ENCODE measurements around the gene PKLR.
"Not testable (repeated sequence)": the region's sequence is repeated elsewhere in the genome, so short reads cannot be mapped to it uniquely, and the experiment has no call there.

PKLR gene

DNA sequence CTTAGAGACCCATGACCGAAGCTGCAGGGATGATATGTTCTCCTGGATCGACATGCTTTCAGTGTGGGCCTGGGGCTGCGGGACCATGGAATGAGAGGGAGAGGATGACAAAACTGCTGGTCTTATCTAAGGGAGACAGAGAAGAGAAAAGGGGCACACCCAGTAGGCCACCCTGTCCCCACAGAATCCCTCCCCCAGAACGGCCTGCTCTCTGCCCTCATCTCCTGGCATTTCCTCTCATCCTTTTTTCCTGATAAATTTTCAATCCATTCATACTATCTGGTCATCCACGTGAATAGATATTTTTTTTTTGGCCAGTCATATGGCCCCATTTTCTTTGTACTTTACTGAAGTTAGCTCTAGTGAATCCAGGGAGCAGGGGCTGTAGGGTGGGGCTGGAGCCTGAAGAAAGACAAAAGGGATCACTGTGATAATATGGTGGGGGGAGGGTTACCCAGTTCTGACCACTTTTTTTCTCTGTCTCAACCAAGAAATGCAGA lies at the start of gene PKLR:
Gene PKLR, minus strand, starts transcription at position 97 of the 500 bp plus-strand sequence. Its CDS starts 43 bp downstream, at position 54.
- no peak for DNase-seq (ENCODE audit: low read depth in 2 of 2)

DNA sequence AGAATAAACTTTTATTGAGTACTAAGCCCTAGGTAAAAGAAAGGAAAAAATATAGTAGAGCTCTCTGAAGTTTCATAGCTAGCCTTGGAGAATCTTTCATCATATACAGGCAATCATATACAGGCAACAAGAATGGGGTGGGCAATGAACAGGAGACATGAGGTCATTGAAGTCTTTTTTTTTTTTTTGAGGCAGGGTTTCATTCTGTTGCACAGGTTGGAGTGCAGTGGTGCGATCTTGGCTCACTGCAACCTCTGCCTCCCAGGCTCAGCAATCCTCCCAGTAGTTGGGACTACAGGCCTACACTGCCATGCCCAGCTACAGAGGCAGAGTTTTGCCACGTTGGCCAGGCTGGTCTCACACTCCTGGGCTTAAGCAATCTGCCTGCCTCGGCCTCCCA lies 41.6 kb upstream of the PKLR start:
- DNase-seq (ENCODE audit: low read depth in 2 of 2): no peak

DNA sequence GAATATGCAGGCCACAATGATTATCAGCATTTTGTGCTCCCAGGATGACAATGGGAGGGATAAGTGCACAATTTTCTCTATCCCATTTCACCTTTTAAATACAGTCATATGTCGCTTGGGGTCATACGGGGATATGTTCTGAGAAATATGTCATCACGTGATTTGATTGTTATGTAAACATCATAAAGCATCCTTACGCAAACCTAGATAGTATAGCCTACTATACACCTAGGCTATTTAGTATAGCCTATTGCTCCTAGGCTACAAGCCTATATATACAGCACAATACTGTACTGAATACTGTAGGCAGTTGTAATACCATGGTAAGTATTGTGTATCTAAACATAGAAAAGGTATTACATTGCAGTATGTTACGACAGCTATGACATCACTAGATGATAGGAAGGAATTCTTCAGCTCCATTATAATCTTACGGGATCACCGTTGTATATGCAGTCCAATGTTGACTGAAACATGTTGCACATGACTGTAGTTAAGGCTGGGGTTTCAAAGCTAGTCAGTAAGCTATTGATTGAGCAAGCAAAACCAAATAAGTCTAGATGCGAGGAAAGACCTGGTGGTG lies 38.4 kb upstream of the PKLR start:
- no peak for DNase-seq (ENCODE audit: low read depth in 2 of 2)

DNA sequence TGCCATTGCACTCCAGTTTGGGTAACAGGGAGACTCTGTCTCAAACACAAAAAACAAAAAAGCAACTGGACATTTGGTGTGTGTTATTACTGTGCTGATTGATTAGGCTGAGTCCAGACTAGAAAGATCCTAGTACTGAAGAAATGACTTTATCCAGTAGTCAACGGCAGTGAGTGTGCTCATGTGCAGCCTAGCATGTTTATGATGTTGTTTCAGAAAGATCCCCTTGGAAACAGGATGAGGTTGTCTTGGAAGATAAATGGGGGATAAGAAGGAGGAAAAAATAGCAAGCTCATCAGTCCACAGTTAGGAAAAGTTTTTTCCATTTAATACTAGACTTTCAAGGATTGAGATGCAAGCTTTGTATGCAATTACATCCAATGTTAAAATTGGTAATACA lies 33.7 kb upstream of the PKLR start:
- DNase-seq (ENCODE audit: low read depth in 2 of 2): no peak

DNA sequence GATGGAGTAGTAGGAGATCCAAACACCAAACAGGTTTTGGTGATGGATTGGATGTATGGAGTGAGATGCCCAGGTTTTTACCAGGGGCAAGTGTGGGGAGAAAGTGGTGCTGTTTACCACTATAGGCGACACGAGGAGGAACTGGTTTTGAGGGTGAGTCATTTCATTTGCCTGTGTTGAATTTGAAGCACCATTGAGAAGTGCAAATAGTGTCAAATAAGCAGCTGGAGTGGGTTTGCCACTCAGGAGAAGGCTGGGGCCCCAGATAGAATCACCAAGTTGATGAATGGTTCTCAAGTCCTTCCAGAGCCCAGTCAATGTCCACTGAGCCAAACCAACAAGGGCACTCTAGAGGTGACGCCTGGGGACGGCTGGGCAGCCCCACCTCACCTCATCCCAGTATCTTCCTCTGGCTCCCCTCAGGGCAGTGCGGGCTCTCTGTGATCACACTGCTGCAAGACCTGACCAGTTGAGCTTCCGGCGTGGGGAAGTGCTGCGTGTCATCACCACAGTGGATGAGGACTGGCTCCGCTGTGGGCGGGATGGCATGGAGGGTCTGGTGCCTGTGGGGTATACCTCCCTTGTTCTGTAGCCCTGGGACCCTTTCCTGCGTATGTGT lies 28.9 kb upstream of the PKLR start:
- DNase-seq (ENCODE audit: low read depth in 2 of 2): no peak

DNA sequence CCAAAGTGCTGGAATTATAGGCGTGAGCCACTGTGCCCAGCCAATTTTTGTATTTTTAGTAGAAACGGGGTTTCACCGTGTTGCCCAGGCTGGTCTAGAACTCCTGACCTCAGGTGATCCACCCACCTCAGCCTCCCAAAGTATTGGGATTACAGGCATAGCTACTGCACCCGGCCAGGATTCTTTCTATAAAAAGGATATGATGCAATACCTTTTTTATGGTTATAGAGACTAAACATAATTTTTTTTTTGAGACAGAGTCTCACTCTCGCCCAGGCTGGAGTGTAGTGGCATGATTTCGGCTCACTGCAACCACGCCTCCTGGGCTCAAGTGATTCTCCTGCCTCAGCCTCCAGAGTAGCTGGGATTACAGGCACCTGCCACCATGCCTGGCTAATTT lies 27.6 kb upstream of the PKLR start:
- not testable (repeated sequence) for DNase-seq (ENCODE audit: low read depth in 2 of 2)

DNA sequence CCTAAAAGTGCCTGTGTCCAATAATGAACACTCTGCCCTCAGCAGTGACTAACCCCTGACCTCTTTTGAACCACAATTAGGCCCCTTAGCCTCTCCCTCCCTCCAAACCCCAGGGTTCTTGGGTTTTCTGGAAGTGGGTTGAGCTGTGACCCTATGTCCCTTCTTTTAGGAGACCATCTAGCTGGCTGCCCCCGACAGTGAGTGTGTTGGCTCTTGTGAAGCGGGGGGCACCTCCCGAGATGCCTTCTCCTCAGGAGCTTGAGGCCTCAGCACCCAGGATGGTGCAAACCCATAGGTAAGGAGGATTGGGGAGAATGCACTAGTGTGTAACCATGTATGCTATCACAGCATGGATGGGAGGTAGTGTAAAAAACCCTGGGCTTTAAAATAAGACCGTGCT lies 26.7 kb upstream of the PKLR start:
- no peak for DNase-seq (ENCODE audit: low read depth in 2 of 2)

DNA sequence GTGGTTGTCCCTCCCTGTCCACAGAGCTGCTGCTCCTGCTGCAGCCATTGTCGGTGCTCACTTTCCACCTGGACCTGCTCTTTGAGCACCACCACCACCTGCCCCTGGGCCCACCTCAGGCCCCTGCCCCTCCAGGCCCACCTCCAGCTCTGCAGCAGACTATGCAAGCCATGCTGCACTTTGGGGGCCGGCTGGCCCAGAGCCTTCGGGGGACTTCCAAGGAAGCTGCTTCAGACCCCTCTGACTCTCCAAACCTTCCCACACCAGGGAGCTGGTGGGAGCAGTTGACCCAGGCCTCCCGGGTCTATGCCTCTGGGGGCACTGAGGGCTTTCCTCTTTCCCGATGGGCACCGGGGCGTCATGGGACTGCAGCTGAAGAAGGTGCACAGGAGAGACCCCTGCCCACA lies 25.4 kb upstream of the PKLR start:
- no peak for DNase-seq (ENCODE audit: low read depth in 2 of 2)

DNA sequence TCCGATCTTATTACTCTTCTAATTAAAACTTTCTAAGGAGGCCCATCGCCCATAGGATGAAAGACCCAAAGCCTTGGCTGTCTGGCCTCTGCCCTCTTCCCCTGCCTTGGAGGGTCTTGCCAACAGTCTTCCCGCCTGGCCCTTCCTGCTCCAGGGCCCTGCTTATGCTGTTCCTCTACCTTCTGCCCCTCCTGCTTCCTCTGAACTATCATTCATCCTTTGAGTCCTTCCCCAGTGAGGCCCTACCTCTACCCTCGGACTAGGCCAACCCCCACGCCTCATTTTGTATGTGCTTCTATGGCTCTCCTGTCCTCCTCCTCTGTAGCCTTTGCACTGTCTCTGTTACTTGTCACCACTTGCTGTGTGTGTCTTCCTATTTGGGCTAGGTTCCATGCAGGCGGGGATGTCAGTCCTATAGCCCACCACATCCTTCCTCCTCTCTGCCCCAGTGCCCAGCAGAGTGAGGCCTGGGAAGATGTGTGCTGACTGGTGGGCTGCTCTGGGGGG lies 24.8 kb upstream of the PKLR start:
- no peak for DNase-seq (ENCODE audit: low read depth in 2 of 2)

DNA sequence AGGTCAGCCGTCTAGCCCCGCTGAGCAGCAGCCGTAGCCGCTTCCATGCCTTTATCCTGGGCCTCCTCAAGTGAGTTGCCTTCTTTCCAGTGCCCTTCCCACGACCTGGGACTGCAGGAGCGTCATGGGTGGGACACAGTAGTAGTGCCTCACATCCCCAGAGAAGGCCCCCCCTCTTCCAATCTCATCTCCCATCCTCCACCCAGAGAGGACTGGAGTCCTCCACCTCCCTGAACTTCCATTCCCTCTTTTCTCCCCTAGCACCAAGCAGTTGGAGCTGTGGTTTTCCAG lies 24.3 kb upstream of the PKLR start:
- DNase-seq (ENCODE audit: low read depth in 2 of 2): no peak

DNA sequence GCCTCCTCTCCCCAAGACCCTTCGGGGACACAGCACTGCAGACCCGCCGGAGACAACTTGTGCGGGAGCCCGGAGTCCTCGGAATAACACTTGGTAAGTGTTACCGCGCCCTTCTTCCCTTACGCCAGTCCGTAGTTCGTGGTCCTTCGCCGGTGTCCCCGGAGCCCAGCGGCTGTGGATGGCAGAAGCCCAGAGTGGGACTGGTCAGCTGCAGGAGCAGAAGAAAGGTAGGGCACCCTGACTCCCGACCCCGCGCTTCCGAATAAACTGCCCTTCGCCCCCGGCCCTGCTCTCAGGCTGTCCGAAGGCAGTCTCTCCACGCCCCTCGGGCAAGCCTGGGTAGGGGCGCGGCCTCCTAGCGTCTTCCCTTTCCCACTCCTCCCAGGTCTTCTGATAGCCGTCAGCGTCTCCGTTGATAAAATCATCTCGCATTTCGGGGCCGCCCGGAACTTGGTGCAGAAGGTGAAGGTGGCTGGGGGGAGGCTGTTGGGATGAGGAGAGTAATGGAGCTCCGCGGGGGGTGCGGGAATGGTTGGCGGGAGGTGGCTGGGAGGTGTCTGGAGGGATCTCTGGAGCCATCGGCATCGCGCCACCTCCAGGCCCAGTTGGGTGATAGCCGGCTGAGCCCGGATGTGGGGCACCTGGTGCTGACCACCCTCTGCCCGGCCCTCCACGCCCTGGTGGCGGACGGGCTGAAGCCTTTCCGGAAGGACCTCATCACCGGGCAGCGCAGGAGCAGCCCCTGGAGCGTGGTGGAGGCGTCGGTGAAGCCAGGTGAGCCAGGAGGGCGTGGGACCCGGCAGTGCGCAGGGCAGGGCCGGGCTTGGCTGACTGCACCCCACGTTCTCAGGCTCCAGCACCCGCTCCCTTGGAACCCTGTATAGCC lies 23.7 kb upstream of the PKLR start:
- DNase-seq (ENCODE audit: low read depth in 2 of 2): no peak

DNA sequence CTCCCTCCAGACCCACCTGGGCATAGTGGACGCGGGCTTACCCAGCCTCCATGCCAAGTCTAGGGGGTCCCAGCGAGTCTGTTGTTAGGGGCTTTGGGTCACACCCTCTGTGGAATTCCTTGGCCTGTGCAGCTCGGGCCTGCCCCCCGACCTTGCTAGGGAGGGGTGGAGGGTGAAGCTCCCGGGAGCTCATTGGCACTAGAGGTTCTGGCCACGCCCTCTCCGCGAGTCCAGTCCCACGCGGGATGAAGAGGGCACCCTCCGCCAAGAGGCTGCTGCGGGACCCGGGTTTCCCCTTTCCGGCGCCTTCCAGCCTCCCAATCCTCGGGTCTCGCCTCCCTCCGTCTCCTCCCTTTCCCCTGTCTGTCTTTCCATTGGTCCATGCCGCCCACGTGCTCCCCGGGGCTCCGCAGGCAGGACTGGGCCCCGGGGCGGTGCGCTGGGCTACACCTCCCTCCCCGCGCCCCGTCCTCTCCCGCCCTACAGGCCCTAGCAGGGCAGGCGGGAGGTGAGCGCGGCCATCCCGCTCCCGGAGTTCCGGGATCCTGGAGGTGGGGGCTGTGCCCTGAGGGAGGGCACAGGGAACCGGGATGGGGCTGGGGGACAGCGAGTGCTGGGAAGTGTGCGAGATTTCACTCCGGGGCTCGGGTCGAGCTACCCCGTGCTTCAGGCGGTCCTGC lies 22.9 kb upstream of the PKLR start:
- peak; percentile 64 to 76 for DNase-seq (ENCODE audit: low read depth in 2 of 2)

DNA sequence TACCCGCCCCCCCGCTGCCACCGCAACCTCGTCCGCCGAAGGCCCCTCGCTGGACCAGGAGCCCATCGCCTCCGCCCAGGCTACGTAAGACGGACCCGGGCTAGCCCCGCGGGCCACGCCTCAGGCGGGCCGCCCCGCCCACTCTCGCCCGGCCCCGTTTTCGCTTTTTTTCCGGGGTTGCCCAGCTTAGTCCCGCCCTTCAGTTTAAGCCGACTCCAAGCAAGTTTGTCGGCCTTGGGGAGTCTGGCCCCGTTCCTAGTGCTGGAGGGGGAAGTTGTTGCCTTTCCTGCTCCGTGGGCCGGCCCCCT lies 22.4 kb upstream of the PKLR start:
- DNase-seq (ENCODE audit: low read depth in 2 of 2): peak; percentile 55 to 66

DNA sequence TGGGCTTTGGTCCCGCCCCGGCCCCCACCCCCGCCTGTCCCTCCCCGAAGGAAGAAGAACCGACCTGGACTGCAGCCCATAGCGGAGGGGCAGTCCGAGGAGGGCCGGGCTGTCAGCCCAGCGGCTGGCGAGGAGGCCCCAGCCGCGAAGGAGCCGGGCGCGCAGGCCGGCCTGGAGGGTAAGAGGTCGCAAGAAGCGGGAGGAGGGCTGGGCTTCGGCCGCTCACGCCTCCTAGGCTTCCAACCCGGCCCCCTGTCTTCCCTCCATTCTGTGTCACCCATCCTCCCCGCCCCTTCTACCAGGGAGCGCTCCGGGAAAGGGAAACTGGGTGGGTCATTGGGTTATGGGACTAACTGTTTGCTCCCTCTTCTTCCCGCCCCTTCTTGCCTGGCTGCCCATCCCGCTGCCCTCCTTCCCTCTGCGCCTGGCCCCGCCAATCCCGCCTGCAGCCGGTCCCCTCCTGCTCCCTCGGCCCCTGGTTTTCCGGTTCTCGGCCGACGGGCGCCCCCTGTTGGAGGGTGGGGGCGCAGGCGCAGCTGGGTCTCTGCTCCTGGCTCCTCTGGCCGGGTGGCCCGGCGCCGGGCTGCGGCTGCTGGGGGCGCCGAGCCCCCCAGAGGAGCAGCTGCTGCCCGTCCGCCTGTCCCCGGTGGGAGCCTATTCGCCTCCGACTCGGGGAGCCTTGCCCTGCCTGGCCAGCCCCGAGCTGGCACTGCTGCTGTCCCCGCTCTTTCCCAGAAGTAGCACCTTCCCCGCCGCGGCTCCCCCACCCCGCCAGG lies 21.9 kb upstream of the PKLR start:
- peak; percentile 72 to 88 for DNase-seq (ENCODE audit: low read depth in 2 of 2)

DNA sequence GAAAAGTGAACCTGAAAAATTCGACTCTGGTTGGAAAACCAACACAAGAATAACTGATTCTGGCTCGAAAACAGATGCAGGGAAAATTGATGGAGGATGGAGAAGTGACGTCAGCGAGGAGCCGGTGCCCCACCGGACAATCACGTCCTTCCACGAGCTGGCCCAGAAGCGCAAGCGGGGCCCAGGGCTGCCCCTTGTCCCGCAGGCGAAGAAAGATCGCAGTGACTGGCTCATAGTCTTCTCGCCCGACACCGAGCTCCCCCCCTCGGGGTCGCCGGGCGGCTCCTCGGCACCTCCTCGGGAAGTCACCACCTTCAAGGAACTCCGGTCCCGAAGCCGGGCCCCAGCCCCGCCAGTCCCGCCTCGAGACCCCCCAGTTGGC lies 21.3 kb upstream of the PKLR start:
- no peak for DNase-seq (ENCODE audit: low read depth in 2 of 2)

DNA sequence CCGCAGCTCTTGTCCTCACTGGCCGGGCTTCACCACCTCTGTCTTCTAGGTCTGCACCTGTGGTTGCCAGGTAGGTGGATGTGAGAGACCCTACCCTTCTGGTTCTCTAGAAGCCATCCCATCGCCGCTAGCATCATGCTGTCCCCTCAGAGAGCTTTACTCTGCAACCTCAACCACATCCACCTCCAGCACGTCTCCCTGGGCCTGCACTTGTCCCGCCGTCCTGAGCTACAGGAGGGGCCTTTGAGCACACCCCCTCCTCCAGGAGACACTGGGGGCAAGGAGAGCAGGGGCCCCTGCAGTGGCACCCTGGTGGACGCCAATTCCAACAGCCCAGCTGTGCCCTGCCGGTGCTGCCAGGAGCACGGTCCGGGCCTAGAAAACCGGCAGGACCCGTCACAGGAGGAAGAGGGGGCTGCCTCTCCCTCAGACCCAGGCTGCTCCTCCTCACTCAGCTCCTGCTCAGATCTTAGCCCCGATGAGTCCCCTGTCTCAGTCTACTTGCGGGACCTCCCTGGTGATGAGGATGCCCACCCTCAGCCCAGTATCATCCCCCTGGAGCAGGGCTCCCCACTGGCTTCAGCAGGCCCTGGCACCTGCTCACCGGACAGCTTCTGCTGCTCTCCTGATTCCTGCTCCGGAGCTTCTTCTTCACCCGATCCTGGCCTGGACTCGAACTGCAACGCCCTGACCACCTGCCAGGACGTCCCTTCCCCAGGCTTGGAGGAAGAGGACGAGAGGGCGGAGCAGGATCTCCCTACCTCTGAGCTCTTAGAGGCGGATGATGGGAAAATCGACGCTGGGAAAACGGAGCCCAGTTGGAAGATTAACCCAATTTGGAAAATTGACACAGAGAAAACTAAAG lies 20.6 kb upstream of the PKLR start:
- no peak for DNase-seq (ENCODE audit: low read depth in 2 of 2)

DNA sequence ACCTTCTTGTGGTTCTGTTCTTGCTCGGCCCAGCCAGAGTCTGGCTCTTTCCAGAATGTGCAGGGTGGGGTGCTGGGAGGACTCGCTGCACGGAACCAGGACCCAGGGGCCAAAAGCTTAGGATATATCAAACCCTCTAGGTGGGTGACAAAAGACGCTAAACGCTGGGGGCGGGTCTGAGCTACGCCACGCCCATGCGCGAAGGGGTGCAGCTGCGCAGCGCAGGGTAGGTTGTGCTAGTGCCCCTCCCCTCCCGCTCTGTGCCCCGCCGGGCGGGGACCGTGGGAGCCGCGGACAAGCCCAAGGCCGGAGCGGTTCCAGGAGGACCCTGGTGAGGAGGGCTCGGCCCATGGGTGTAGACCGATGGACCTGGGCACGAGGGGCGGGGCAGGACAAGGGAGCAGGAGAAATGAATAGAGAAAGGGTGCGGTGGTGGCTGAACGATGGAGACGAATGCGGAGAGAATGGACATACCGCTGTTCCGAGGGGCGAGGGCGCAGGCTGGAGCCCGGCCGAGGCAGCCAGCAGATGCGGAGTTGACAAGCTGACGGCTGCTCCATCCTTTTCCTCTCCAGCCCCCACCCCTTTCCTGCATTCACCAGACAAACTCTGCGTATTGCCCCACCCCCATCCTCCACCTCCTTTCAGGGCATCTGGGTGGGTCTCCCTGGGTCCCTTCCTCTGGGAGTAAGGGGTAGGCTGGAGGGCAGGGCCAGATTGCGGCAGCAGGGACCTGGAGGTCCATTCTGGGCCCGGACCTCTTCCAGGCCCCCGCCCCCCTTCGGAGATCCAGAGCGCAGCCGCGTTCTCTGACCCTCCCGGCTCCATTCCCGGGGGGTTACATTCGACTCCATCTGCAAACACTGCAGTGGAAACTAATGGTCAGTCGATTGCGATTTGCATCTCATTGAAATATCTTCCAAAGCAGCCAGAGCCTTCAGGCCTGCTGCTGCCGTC lies 19.7 kb upstream of the PKLR start, which contains the start of gene RUSC1:
Gene RUSC1, plus strand, starts transcription at position 234 of the 957 bp plus-strand sequence. CDS start 880 bp downstream, outside the sequence.
- DNase-seq (ENCODE audit: low read depth in 2 of 2): peak; percentile 24 to 60

DNA sequence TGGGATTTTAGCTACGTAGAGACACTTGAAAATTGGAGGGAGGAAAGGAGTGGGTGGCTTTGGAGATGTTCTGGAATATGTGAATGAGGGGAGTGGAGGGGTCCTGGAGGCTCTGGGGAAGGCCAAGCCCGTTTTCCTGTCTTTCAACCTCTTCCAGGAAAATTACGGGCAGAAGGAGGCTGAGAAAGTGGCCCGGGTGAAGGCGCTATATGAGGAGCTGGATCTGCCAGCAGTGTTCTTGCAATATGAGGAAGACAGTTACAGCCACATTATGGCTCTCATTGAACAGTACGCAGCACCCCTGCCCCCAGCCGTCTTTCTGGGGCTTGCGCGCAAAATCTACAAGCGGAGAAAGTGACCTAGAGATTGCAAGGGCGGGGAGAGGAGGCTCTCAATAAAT lies 19.0 kb upstream of the PKLR start:
- no peak for DNase-seq (ENCODE audit: low read depth in 2 of 2)

DNA sequence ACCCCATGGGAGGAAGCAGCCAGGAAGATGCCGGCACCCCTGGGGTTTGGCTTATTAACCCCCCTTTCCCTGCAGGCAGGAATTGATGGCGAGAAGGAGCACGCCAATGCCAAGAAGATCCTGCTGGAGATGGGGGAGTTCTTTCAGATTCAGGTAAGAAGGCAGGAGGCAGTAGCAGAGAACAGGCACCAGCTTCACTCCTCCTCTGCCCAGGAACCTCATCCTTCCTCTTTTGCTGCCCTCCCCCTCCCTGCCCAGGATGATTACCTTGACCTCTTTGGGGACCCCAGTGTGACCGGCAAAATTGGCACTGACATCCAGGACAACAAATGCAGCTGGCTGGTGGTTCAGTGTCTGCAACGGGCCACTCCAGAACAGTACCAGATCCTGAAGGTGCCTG lies 18.3 kb upstream of the PKLR start:
- DNase-seq (ENCODE audit: low read depth in 2 of 2): no peak
